B cell (primary cell): Measurements from ENCODE around the gene SH3BGRL3.

ENCODE experiments used
- EZH2 ChIP-seq: IDR thresholded peaks from 2 replicates; pipeline ENCODE4 v1.6.1; 2012; ENCODE audit warnings: borderline replicate concordance, low read depth, mild to moderate bottlenecking, moderate library complexity, low read length; ENCODE audit not compliant: insufficient read depth, poor library complexity, severe bottlenecking
- TF ChIP-seq, protein P1 (sequence below): fragments of 200-600 bp; IDR thresholded peaks from one replicate; pipeline ENCODE4 v1.8.0; 2022; ENCODE audit warnings: antibody characterized with exemption, mild to moderate bottlenecking

DNA sequence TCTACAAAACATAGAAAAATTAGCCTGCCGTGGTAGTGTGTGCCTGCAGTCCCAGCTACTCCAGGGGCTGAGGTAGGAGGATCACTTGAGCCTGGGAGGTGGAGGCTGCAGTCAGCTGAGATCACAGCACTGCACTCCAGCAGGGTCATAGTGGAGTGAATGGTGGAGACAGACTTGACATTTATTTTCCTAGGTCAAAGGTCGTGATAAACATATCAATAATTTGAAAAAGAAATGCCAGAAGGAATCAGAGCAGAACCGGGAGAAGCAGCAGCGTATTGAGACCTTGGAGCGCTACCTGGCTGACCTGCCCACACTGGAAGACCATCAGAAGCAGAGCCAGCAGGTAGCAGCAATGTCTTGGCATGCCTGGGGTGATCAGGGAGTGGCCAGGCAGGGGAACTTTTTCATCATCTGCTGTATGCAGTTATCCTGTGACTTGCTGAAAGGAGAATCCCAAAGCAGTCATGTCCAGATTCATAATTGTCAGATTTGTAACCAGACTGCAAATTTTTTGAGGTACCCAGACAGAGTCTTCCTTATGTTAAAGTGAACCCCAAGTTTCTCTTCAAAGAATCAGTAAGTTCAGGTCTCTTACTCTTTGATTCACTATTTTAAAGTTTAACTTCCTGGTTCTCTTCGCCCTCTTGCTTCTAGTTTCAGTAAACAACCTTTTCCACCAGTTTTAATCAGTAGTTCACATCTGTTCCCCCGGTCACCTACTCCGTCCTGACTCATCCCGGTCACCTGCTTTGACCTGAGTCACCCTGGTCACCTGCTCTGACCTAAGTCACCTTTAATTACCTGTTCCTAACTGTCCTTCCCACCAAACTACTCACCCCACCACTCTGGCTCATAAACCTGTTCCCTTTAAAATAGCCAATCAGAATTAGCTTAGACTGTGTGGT, 11.3 kb upstream of the SH3BGRL3 start:
- TF ChIP-seq, protein P1, sequence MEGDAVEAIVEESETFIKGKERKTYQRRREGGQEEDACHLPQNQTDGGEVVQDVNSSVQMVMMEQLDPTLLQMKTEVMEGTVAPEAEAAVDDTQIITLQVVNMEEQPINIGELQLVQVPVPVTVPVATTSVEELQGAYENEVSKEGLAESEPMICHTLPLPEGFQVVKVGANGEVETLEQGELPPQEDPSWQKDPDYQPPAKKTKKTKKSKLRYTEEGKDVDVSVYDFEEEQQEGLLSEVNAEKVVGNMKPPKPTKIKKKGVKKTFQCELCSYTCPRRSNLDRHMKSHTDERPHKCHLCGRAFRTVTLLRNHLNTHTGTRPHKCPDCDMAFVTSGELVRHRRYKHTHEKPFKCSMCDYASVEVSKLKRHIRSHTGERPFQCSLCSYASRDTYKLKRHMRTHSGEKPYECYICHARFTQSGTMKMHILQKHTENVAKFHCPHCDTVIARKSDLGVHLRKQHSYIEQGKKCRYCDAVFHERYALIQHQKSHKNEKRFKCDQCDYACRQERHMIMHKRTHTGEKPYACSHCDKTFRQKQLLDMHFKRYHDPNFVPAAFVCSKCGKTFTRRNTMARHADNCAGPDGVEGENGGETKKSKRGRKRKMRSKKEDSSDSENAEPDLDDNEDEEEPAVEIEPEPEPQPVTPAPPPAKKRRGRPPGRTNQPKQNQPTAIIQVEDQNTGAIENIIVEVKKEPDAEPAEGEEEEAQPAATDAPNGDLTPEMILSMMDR: no peak
- TF ChIP-seq EZH2: no peak
